ENCODE data around the gene ARHGEF38. TPM values are rescaled to one million over a fixed set of nuclear protein-coding genes. Genes with fewer than 3 reads are reported as not detected.

Gene ARHGEF38
- total RNA-seq, 1 donor from 2014 or later, result 0.42 TPM

DNA sequence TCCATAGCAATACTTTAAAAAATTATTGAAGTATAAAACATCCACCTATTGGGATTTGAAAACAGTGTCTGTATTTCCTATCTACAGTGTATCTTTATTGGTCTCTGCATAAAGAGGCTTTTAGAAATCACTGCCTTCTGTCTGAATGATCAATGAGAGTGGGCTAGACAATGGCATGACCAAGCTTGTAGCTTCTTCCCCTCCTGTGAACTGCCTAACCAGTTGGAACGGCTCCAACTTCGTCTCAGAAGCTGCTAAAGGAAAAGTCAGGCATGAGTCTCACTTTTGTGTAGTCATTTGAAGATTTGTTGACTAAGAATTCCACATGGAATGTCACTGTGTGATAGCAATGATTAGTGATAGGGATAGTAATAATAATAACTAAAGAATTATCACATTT lies 91.8 kb downstream of the ARHGEF38 start:
- DNase-seq (ENCODE audit: low read depth), result no peak
- Histone ChIP-seq H3K4me3 (ENCODE audit: low read depth, low read length) (no peak overlapping the region), H3K27me3 (ENCODE audit: control insufficient read depth, insufficient read depth, low read length) (no peaks in the 10 kb centered on the region), H3K36me3 (ENCODE audit: control insufficient read depth, insufficient read depth, low read length) (no peaks in the 10 kb centered on the region)
- TF ChIP-seq, protein P1, sequence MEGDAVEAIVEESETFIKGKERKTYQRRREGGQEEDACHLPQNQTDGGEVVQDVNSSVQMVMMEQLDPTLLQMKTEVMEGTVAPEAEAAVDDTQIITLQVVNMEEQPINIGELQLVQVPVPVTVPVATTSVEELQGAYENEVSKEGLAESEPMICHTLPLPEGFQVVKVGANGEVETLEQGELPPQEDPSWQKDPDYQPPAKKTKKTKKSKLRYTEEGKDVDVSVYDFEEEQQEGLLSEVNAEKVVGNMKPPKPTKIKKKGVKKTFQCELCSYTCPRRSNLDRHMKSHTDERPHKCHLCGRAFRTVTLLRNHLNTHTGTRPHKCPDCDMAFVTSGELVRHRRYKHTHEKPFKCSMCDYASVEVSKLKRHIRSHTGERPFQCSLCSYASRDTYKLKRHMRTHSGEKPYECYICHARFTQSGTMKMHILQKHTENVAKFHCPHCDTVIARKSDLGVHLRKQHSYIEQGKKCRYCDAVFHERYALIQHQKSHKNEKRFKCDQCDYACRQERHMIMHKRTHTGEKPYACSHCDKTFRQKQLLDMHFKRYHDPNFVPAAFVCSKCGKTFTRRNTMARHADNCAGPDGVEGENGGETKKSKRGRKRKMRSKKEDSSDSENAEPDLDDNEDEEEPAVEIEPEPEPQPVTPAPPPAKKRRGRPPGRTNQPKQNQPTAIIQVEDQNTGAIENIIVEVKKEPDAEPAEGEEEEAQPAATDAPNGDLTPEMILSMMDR (IDR thresholded peaks at IDR 0.05; ENCODE audit: insufficient read depth, low read length, poor library complexity, severe bottlenecking), result no peak

DNA sequence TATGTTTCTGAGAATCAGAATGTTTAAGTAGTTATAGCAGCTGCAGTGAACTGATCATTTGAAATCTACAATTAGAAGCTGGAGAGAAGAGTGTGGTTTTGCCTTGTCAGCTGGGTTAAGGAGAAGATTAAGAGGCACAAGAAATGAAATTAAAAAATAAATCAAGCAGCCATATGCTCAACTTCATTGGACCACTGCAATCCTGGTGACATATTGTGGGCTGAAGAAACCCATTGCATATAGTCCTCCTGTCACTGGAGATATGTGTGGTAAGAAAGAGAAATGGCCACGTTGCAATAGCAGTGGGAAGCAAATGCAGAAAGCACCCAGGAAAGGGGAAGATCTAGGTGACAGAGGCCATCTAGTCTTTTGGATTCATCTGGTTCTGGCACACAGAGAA lies 93.0 kb downstream of the ARHGEF38 start:
- Histone ChIP-seq H3K4me3 (ENCODE audit: low read depth, low read length) (no peak overlapping the region), H3K36me3 (ENCODE audit: control insufficient read depth, insufficient read depth, low read length) (no peaks in the 10 kb centered on the region), H3K27me3 (ENCODE audit: control insufficient read depth, insufficient read depth, low read length) (no peaks in the 10 kb centered on the region)
- no peak for DNase-seq (ENCODE audit: low read depth)
- TF ChIP-seq, protein P1 (IDR thresholded peaks at IDR 0.05; ENCODE audit: insufficient read depth, low read length, poor library complexity, severe bottlenecking), result no peak

DNA sequence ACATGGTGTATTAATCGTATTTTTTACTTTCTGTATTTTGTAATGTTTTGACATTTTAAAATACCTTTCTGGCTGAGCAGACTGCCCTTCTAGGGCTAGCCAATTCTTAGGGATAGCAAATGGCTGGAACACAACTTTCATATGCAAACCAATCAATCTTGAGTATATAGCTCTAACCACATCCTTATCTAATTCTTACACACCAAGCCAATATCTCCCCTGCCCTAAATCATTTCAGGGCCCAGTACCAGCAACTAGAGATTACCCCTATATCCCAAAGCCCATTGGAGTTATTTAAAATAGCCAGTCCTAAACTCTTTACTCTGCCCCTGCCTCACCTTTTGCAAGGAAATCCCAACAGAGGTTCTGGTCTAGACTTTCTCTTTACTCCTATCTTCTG lies 97.8 kb downstream of the ARHGEF38 start:
- TF ChIP-seq, protein P1 (IDR thresholded peaks at IDR 0.05; ENCODE audit: insufficient read depth, low read length, poor library complexity, severe bottlenecking), result no peak
- H3K27me3 ChIP-seq (ENCODE audit: control insufficient read depth, insufficient read depth, low read length), result no peaks in the 10 kb centered on the region
- no peak overlapping the region for H3K4me3 ChIP-seq (ENCODE audit: low read depth, low read length)
- DNase-seq (ENCODE audit: low read depth), result no peak
- H3K36me3 ChIP-seq (ENCODE audit: control insufficient read depth, insufficient read depth, low read length), result no peaks in the 10 kb centered on the region

DNA sequence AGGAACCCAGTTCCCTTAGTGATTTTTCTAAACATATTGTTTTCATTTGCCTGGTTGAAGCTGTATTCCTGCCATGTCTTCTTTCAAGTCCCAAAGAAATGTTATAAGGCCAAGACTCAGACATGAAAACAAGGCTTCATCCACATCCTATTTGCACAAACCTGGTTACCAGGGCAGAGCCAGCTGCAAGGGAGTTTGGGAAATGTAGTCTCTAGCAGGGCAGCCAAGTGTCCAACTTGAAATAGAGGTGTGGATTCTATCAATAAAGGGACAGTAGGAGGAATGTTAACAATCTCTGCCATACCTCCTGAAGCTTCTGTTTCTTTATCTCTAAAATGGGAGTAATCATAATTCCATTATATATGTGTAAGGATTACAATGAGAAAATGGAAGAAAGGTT lies 99.5 kb downstream of the ARHGEF38 start:
- TF ChIP-seq, protein P1 (IDR thresholded peaks at IDR 0.05; ENCODE audit: insufficient read depth, low read length, poor library complexity, severe bottlenecking), result no peak
- Histone ChIP-seq H3K36me3 (ENCODE audit: control insufficient read depth, insufficient read depth, low read length) (no peaks in the 10 kb centered on the region), H3K27me3 (ENCODE audit: control insufficient read depth, insufficient read depth, low read length) (no peaks in the 10 kb centered on the region), H3K4me3 (ENCODE audit: low read depth, low read length) (no peak overlapping the region)
- no peak for DNase-seq (ENCODE audit: low read depth)

DNA sequence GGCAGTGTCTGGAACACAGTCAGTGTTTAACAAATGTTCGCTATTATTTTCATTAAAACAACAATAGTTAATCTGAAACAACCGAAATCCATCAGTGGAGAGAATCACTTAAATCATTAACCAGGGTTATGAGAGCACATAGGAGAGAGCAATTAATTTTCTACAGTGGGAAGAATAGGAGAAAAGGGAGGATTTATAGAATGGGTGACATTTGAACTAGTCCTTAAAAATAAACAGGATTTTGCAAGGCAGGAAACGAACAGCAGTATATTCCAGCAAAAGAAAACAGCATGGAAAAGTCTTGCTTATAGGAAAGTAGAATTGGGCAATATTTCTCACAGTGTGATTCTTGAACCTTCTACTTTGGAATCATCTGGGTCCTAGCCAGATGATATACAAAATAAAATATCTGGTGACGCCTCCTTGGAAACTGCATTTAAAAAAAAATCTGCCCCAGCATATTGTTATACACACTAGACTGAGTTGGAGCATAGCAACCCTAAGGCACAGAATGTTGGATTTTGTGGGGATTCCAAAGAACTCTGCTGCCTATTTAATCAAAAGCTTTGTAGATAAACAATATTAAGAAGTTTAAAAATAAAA lies 100.0 kb downstream of the ARHGEF38 start:
- Histone ChIP-seq H3K4me3 (ENCODE audit: low read depth, low read length) (no peak overlapping the region), H3K27me3 (ENCODE audit: control insufficient read depth, insufficient read depth, low read length) (no peaks in the 10 kb centered on the region), H3K36me3 (ENCODE audit: control insufficient read depth, insufficient read depth, low read length) (no peaks in the 10 kb centered on the region)
- no peak for DNase-seq (ENCODE audit: low read depth)
- TF ChIP-seq, protein P1 (IDR thresholded peaks at IDR 0.05; ENCODE audit: insufficient read depth, low read length, poor library complexity, severe bottlenecking), result no peak

DNA sequence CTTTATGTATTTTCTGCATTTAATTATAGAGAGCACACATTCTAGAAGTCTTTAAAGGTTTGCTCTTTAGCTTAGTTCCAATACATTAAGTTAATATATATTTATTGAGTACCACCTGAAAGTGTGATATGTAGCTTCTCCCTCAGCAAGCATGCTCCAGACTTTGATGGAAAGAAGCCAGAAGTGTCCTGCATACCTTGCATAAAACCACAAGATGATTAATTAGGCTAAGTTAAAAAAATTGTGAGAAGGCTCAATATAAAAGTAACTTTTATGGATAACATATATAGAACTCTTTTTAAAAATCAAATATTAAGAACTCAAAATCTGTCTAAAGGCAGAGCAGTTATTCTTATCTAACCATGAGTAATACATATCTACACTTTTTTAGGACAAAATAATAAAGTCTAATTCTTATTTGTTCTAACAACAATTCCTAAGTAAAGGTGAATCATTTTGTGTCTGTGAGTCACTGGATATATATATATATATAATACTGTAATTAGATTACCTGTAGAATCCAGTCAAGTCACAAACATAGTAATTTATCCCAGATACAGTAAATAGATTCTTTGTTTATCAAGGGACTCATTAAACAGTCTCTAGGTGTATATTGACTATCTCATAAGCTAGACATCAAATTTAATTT lies 104.8 kb downstream of the ARHGEF38 start:
- no peak for DNase-seq (ENCODE audit: low read depth)
- H3K27me3 ChIP-seq (ENCODE audit: control insufficient read depth, insufficient read depth, low read length), result no peaks in the 10 kb centered on the region

More for the DNA sequence above, 104.8 kb downstream of the ARHGEF38 start:
- TF ChIP-seq, protein P1 (IDR thresholded peaks at IDR 0.05; ENCODE audit: insufficient read depth, low read length, poor library complexity, severe bottlenecking), result no peak
- Histone ChIP-seq H3K36me3 (ENCODE audit: control insufficient read depth, insufficient read depth, low read length) (no peaks in the 10 kb centered on the region), H3K4me3 (ENCODE audit: low read depth, low read length) (no peak overlapping the region)

Data from kidney epithelial cell (primary cell).